ENCODE data around the gene RESP18.
"Not testable (repeated sequence)": the region's sequence is repeated elsewhere in the genome, so short reads cannot be mapped to it uniquely, and the experiment has no call there.

RESP18 gene

DNA sequence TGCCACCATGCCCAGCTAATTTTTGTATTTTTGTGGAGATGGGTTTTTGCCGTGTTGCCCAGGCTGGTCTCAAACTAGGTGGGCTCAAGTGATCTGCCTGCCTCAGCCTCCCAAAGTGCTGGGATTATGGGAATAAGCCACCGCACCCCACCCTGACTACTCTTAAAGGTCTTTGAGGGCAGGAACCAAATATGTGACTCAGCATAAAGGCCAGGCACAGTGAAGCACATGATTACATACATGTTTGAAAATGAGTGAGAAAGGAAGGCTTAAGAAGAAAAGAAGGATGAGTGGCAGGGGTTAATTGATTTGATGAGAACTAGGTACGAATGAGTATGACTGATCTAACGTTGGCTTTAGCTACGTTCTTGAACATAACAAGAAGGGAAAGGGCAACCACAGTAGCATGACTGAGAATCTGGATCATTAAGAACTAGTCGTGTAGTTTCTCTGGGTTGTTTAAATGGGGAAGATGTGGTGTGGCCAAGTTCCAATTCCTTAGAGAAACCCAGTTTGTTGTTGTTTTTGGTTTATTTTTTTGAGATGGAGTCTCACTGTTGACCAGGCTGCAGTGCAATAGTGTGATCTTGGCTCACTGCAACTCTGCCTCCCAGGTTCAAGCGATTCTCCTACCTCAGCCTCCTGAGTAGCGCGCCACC, 6.8 kb downstream of the RESP18 start:
- no peak for DNase-seq (ENCODE audit: low read depth)

DNA sequence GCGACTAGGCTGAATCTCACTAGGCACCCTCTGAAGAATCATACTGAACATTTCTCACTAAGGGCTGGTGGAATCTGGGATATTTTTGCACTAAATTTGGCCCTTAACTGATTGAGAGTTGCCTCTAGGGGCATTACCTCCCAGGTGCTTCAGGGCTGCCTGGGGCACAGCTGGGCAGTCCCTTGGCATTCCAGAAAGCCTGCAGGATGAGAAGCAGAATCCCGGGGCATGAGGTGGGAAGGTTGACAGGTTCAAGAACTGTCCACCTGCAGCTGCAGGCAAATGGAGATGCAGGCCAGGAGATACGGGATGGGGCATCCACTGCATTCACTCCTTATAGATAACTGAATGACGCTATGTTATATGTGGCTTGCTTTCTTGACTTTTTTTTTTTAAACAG, 7.4 kb downstream of the RESP18 start:
- DNase-seq (ENCODE audit: low read depth): no peak

GRCh38 chr2:219323434-219323833, 9.1 kb downstream of the RESP18 start:
- DNase-seq (ENCODE audit: low read depth): no peak

DNA sequence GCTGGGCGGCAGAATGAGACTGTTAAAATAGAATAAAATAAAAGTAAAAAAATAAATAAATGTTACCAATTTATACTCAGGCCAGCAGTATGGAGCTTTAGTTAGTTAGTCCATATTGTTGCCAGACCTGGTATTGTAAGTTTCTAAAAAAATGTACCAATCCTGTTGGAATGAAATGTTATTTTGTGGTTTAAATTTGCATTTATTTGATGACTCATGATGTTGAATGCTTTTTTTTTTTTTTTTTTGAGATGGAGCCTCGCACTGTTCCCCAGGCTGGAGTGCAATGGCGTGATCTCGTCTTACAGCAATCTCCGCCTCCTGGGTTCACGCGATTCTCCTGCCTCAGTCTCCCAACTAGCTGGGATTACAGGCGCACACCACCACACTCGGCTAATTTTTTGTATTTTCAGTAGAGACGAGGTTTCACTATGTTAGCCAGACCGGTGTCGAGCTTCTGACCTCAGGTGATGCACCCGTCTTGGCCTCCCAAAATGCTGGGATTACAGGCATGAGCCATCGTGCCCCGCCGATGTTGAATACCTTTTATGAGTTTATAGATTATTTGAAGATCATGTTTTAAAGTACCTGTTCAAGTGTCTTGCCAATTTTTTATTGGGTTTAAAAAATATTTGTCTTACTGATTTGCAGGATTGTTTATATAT, 17.6 kb downstream of the RESP18 start:
- no peak for DNase-seq (ENCODE audit: low read depth)

DNA sequence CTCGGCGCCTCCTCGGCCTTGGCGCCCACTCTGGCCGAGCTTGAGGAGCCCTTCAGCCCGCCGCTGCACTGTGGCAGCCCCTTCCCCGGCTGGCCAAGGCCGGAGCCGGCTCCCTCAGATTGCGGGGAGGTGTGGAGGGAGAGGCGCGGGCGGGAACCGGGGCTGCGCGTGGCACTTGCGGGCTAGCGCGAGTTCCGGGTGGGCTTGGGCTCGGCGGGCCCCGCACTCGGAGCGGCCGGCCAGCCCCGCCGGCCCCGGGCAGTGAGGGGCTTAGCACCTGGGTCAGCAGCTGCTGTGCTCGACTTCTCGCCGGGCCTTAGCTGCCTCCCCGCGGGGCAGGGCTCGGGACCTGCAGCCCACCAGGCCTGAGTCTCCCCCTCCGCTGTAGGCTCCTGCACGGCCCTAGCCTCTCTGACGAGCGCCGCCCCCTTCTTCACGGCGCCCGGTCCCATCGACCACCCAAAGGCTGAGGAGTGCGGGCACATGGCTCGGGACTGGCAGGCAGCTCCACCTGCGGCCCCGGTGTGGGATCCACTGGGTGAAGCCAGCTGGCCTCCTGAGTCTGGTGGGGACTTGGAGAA, 19.8 kb downstream of the RESP18 start:
- not testable (repeated sequence) for DNase-seq (ENCODE audit: low read depth)

DNA sequence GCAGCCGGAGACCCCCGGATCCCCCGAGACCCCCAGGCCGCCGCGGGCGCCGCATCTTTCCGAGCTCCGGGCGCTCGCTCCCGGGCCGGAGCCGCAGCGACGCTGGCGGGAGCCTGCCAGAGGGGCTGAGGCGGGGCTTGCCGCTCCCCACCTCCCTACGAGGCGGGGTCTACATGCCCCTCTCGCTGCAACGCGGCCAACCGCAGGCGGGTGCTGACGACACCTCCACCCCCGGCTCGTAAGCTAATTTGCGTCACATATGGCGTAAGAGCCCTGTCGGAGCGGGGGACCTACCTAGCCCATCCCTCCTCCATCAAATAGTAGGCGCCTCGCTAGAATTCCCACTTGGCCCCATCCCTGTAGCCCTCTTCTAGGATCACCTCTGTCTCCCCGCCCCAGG, 23.3 kb downstream of the RESP18 start, which contains the start of gene PTPRN:
Gene PTPRN, minus strand, starts transcription at position 124 of the 400 bp plus-strand sequence. Its CDS starts 69 bp downstream, at position 55.
- no peak for DNase-seq (ENCODE audit: low read depth)

- no peak for DNase-seq (ENCODE audit: low read depth)
Observed at GRCh38 chr2:219308142-219309101, 24.1 kb downstream of the RESP18 start.

GRCh38 chr2:219306047-219306446, 26.5 kb downstream of the RESP18 start:
- no peak for DNase-seq (ENCODE audit: low read depth)

DNA sequence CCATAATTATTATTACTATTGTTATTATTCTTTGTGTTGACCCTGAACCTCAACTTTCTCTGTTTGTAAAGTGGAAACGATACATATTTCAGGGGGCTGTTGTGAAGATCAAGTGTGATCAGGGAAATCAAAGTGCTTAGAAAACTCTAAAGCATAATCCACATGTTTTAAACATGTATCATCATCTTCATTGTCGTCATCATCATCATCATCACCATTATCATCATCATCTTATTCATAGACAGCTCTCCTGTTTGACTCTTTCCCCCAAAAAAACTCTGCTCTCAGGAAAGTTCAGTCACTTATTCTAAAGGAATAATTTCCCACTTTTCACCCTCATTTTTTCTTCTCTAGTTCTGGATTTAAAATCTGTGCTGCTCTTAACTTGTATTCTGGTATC, 28.3 kb downstream of the RESP18 start:
- no peak for DNase-seq (ENCODE audit: low read depth)

GRCh38 chr2:219302412-219302968, 30.1 kb downstream of the RESP18 start:
- no peak for DNase-seq (ENCODE audit: low read depth)

GRCh38 chr2:219300022-219300421, 32.5 kb downstream of the RESP18 start:
- DNase-seq (ENCODE audit: low read depth): no peak

DNA sequence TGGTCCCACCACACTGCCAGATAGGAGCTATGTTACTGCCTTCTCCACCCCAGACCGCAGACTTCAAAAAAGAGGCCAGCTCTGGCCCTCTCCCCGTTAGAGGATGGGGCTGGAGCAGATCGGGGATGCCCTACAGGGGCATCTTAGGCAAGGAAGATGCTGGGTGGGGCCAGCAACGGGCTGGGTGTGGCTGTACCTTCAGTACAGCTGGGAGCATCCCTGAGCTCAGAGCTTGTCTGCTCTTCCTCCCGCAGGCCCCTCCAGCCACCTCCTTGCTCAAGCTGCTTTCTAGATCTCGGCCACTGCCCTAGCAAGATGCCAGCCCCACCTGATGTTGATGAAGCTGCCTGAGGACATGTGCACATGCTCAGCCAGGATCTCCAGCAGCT, 33.2 kb downstream of the RESP18 start:
- no peak for DNase-seq (ENCODE audit: low read depth)

- DNase-seq (ENCODE audit: low read depth): peak; percentile 58
Observed at GRCh38 chr2:219298759-219299371, 33.7 kb downstream of the RESP18 start.

GRCh38 chr2:219297766-219298456, 34.6 kb downstream of the RESP18 start:
- DNase-seq (ENCODE audit: low read depth): no peak

DNA sequence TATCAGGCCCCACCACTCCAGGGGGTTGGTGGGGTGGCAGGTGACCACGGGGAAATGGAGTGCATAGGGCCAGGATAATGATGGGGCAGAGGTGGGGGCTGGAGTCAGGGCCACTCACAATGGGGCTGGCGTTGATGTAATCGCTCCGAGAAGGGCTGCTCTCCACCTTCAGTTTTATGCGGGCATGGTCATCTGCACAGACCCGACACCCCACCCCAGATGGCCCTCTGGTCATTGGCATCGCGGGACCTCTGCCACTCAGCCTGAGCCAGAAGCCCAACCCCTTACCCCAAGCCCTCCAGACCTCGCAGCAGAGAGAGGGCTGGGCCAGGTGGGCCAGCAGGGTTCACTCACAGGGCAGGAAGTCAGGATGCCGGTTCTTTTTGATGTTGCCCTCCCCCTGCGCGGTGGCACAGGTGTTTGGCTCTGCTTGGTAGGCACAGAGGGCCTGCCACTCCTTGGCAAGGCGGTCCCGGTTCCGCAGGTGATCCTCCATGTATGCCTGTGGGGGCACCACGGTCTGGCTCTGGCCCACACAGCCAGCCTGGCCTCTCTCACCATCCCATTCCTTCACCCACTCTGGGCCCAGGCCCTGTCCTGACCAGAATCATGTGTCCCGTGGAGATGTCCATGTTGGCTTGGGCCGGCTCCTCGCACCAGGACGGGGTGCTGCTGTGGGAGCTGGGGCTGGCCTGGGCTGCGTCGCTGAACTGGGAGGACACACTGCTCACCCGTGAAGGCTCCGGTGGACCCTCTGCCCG, 35.7 kb downstream of the RESP18 start:
- no peak for DNase-seq (ENCODE audit: low read depth)

DNA sequence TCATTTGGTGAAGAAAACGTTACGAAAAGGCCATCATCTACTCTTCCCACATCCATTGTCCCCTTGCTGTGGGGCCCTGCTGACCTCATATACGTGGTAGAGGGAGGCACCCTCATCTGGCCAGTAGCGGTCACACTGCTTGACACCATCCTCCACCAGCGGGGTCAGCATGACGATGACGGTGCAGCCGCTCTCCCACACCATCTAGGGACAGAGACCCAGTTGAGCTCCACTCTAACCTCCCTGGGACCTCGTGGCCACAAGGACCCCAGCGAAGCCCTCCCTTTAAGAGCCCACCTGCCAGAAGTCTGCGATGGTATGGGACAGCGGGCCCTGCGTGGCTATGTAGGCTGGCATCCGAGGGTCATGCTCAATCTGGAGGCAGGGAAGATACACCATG, 36.4 kb downstream of the RESP18 start:
- no peak for DNase-seq (ENCODE audit: low read depth)

GRCh38 chr2:219294356-219295351, 37.9 kb downstream of the RESP18 start:
- peak; percentile 63 for DNase-seq (ENCODE audit: low read depth)

GRCh38 chr2:219293736-219294231, 38.8 kb downstream of the RESP18 start:
- DNase-seq (ENCODE audit: low read depth): no peak

GRCh38 chr2:219292616-219293015, 39.9 kb downstream of the RESP18 start:
- no peak for DNase-seq (ENCODE audit: low read depth)
